GM18502 (cell line): ENCODE data around the gene ENTPD7.
"Not testable (repeated sequence)": the region's sequence is repeated elsewhere in the genome, so short reads cannot be mapped to it uniquely, and the experiment has no call there.

Experiments used
- ATAC-seq: cut with Tn5 transposase; IDR thresholded peaks from one replicate; pipeline ENCODE4 v1.9.1; 2021; ENCODE audit warnings: mild to moderate bottlenecking; ENCODE audit not compliant: unreplicated experiment, poor library complexity

ENTPD7 gene

GRCh38 chr10:99682032-99682431 lies 22.7 kb downstream of the ENTPD7 start:
- no peak for ATAC-seq

DNA sequence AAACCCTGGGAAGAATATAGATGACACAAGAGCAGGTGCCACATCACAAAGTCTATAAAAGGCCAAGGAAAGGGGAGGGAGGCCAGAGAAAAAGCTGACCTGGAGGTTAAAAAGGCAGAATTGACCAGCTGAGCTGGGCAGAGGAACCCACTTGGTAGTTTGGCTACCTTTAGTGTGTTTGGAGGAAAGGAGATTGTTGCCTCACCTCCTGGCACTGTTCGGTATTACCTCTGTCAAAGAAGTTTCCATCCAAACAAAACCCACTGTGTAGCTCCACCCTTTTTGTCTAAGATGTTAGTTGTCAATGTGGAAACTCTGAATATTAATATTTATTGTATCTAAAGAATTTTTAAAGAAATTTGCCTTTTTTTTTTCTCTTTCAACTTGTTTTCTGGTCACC lies 23.4 kb downstream of the ENTPD7 start:
- ATAC-seq = no peak

DNA sequence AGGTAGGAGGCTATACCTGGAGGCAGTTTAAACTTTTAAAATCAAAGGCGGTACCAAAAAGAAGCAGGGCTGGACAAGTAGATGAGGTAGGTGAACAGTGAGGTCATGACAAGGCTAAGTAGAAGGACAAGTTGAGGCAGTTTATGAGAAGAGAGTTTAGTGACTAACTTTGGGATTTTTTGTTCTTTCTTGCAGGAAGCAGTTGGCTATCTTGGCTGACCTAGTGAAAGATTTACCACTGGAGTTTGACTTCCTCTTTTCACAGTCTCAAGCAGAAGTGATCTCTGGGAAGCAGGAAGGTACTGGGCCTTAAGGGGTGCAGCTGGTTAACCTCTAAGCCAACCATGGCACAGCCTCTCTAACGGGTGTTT lies 26.3 kb downstream of the ENTPD7 start:
- peak; percentile 90 for ATAC-seq

DNA sequence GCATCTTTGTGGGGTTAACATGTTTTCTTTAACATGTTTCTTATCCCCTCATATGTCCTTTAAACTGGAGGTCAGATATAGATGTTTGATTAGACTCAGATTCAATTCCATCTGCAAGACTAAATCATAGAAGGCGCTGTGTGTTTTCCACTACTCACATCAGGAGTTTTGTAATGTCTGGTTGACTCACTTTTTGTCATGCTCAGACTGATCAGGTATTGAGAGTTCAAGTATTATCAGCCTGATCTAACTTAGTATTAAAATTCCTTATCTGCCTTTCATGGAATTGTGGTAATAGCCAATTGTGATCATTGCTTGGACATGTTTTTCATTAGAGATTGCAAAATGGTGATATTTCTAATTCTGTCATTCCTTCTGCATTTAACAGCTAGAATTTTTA lies 30.2 kb downstream of the ENTPD7 start:
- ATAC-seq = no peak

DNA sequence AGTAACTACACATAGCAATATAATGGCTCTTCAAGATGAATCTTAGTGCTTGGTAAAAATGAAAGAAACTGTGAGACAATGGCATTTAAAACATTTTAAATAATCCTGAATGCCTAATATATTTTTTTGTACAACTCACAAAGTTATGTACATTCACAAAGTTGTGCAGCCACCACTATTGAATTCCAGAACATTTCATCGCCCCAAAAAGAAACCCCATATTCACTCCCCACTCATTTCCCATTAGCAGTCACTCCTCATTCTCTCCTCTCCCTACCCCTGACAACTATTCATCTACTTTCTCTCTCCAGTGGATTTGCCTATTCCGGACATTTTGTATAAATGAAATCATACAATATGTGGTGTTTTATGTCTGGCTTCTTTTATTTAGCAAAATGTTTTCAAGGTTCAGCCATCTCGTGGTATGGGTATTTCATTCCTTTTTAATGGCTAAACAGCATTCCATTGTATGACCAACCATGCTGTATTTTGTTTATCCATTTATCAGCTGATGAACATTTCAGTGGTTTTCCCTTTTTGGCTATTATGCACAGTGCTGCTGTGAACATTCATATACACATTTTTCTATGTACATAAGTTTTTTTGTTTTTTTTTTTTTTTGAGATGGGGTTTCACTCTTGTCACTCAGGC lies 34.7 kb downstream of the ENTPD7 start:
- ATAC-seq = no peak

DNA sequence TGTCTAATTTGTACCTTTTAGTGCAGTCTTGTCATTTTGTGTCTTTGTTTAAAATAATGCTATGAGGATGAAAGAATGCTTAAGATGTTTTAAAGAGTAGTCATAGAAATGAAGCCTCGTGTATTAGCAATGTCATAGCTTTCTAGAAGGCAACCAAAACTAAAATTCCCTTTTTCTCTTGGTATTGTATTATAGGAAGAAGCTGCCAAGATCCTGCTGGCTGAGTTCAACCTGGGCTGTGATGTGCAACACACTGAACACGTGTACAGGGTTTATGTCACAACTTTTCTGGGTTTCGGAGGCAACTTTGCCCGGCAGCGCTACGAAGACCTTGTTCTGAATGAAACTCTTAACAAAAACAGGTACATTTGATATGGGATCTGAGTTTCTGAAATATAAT lies 36.5 kb downstream of the ENTPD7 start:
- ATAC-seq = no peak

GRCh38 chr10:99698504-99699080 lies 39.3 kb downstream of the ENTPD7 start:
- ATAC-seq = no peak

- ATAC-seq = no peak
Observed at GRCh38 chr10:99700649-99701048, 41.3 kb downstream of the ENTPD7 start.

GRCh38 chr10:99708428-99709012 lies 49.2 kb downstream of the ENTPD7 start:
- ATAC-seq = no peak

DNA sequence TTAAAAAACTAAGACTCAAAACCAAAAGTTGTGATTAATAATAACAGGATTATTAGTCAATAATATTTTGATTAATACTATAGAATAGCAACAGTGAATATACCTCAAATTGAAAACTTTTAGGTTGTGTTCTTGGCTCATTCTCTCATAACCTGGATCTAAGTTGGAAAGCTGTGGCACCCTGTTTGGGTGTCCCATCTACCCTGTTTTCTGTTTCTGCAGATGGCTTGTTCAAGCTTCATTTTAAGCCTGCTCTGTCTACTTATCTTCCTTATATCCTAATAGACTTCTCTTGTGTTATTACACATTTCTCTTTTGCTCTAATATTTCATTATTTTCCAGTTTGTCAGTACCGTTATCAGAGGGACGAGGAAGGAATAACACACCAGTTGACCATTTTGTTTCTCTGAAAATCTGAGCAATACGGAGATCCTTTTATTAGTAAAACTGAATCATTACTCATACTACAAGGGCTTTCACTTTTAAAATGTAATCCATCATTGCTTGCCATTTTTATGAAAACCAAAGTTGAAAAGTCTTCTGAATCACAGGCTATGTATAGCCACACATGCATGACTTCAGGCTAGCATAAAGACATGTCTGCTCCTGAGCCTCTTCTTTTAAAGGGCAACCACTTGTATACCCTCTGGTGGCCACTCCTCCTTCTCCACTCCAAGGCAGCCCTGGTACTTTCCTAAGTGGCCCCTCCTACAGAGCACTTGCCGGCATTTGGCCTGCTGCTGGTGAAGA lies 50.3 kb downstream of the ENTPD7 start:
- ATAC-seq = peak; percentile 88

- no peak for ATAC-seq
Observed at GRCh38 chr10:99711129-99711719, 51.9 kb downstream of the ENTPD7 start.

DNA sequence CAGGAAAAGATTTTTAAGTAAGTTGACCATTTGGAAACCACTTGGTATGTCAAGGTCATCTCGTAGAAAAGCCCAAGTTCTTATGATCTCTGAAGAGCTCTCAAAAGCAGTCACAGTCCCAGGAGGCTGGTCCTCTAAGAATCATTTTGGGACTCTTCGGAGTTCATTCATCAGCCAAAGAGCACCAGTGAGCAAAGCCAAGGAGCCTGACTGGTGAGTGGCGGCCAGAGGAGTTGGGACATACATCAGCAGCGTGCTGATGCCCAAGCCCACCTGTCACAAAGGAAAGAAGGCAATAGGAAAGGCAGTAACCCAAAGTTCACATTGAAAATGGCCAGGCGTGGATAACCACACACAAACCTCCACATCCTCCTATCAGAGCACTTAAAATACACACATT lies 55.1 kb downstream of the ENTPD7 start:
- no peak for ATAC-seq

DNA sequence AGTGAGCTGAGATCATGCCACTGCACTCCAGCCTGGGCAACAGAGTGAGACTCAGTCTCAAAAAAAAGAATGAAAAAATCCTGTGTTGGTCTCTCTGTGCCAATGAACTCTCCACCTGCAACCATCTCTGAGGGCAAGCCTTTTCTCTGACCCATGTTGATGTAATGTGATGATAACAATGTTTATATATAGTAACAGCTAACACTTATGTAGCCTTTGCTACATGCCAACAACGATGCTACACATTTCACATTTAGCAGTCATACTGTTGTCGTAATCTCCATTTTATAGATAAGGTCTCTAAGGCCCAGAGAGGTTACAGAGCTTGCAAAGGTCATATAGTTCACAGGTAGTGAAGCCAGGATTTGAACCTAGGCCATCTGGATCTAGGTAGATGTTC lies 61.1 kb downstream of the ENTPD7 start:
- ATAC-seq = no peak

DNA sequence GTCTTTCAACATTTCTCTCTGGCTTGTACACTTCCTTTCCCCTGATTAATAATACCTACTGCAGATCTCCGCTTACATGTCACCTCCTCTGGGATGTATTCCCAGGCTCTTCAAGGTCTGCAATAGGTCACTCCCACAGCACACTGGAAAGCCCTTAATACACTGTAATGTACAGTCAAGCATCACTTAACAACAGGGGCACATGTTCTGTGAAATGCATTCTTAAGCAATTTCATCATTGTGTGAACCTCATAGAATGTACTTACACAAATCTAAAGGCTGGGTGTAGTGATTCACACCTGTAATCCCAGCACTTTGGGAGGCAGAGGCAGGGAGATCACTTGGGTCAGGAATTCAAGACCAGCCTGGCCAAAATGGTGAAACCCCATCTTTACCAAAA lies 70.7 kb downstream of the ENTPD7 start:
- no peak for ATAC-seq

GRCh38 chr10:99731306-99732032 lies 72.2 kb downstream of the ENTPD7 start:
- peak; percentile 43 for ATAC-seq

- ATAC-seq = peak; percentile 86
Observed at GRCh38 chr10:99732033-99732842, 72.9 kb downstream of the ENTPD7 start, which contains the start of the genes COX15 and CUTC. TSS of gene COX15 (minus strand) at chr10:99732127. CDS start at chr10:99732049, 78 bp downstream. TSS of gene CUTC (plus strand) at chr10:99732234. CDS start at chr10:99732349, 115 bp downstream.

DNA sequence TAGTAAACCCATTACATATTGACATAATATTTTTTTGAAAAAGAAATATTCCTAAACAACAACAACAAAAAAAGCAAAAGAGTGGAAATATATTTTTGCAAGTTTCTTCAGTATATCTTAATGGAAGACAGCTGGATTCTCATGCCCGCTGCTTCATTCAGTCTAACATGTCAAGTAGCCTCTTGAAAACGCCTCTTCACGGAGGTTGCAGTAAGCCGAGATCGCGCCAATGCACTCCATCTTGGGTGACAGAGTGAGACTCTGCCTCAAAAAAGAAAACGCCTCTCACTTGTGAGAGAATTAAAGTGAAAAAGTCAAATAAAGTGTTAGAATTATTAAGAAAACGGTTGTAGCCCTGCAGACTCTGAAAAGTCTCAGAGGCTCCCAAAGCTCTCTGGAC lies 74.1 kb downstream of the ENTPD7 start:
- no peak for ATAC-seq

GRCh38 chr10:99734111-99734510 lies 74.8 kb downstream of the ENTPD7 start:
- not testable (repeated sequence) for ATAC-seq

DNA sequence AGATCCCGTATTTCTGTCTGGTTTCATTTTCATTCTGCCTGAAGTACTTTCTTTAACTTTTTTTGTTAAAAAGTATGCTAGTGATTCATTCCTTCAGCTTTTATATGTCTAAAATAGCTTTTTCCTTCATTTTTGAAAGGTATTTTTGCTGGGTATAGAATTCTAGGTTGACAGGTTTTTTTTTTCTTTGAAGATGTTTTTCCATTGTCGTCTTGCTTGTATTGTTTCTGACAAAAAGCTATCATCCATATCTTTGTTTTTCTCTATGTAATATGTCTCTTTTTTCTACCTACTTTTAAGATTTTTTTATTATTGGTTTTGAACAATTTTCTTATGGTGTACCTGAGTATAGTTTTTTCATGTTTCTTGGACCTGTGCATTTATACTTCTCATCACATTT lies 81.0 kb downstream of the ENTPD7 start:
- no peak for ATAC-seq
